WTC11 (cell line): ENCODE measurements around the gene INTS11.
"Not testable (repeated sequence)": the region's sequence is repeated elsewhere in the genome, so short reads cannot be mapped to it uniquely, and the experiment has no call there.

Experiments
- CTCF ChIP-seq: fragments of 200-600 bp; IDR thresholded peaks from 2 replicates; pipeline ENCODE4 v1.8.0; 2022; ENCODE audit warnings: antibody characterized with exemption
- E2F1 ChIP-seq: sonication (generic); formaldehyde crosslinking; IDR thresholded peaks from 2 replicates; pipeline ENCODE4 v1.8.0; 2022; ENCODE audit warnings: mild to moderate bottlenecking, missing genetic modification reagents
- E2F4 ChIP-seq: sonication (generic); formaldehyde crosslinking; IDR thresholded peaks from 2 replicates; pipeline ENCODE4 v1.8.1; 2022; ENCODE audit warnings: low read depth, mild to moderate bottlenecking, moderate library complexity, missing genetic modification reagents, borderline replicate concordance
- ELF4 ChIP-seq: sonication (generic); formaldehyde crosslinking; IDR thresholded peaks from 2 replicates; pipeline ENCODE4 v1.8.1; 2022; ENCODE audit warnings: low read depth, mild to moderate bottlenecking, moderate library complexity, missing genetic modification reagents
- ESRRA ChIP-seq: sonication (generic); formaldehyde crosslinking; IDR thresholded peaks from 2 replicates; pipeline ENCODE4 v1.8.1; 2022; ENCODE audit warnings: mild to moderate bottlenecking, missing genetic modification reagents, borderline replicate concordance
- MAX ChIP-seq: sonication (generic); formaldehyde crosslinking; IDR thresholded peaks from 2 replicates; pipeline ENCODE4 v1.8.0; 2022; ENCODE audit warnings: mild to moderate bottlenecking, missing genetic modification reagents
- NFE2L1 ChIP-seq: sonication (generic); formaldehyde crosslinking; IDR thresholded peaks from 2 replicates; pipeline ENCODE4 v1.8.1; 2023; ENCODE audit warnings: missing genetic modification reagents
- TCF7 ChIP-seq: sonication (generic); formaldehyde crosslinking; IDR thresholded peaks from 2 replicates; pipeline ENCODE4 v1.8.0; 2022; ENCODE audit warnings: mild to moderate bottlenecking, low read depth, missing genetic modification reagents, moderate library complexity
- TEAD1 ChIP-seq: sonication (generic); formaldehyde crosslinking; IDR thresholded peaks from 2 replicates; pipeline ENCODE4 v1.8.0; 2022; ENCODE audit warnings: mild to moderate bottlenecking, missing genetic modification reagents
- TEAD4 ChIP-seq: sonication (generic); formaldehyde crosslinking; IDR thresholded peaks from 2 replicates; pipeline ENCODE4 v1.8.0; 2022; ENCODE audit warnings: mild to moderate bottlenecking, missing genetic modification reagents
- TF ChIP-seq, protein P1 (sequence below): sonication (generic); formaldehyde crosslinking; IDR thresholded peaks from 2 replicates; pipeline ENCODE4 v1.8.1; 2023; ENCODE audit warnings: mild to moderate bottlenecking, missing genetic modification reagents, moderate library complexity
- TF ChIP-seq, protein P2 (sequence below): sonication (generic); formaldehyde crosslinking; IDR thresholded peaks from 2 replicates; pipeline ENCODE4 v1.8.1; 2022; ENCODE audit warnings: low read depth, missing genetic modification reagents, borderline replicate concordance
- TF ChIP-seq, protein P3 (sequence below): sonication (generic); formaldehyde crosslinking; IDR thresholded peaks from 2 replicates; pipeline ENCODE4 v1.8.1; 2023; ENCODE audit warnings: mild to moderate bottlenecking, missing genetic modification reagents, borderline replicate concordance
- TF ChIP-seq, protein P4 (sequence below): fragments of 250-450 bp; sonication (Bioruptor Pico); IDR thresholded peaks from 2 replicates; pipeline ENCODE4 v1.9.0; 2021; ENCODE audit warnings: mild to moderate bottlenecking

- TF ChIP-seq CTCF; TEAD1 (CRISPR knock-in tag); E2F1; NFE2L1 (CRISPR knock-in tag); ESRRA (CRISPR knock-in tag); E2F4 (CRISPR knock-in tag); ELF4 (CRISPR knock-in tag); TCF7 (CRISPR knock-in tag); MAX; TEAD4 (CRISPR knock-in tag): not testable (repeated sequence)
- TF ChIP-seq, protein P1, sequence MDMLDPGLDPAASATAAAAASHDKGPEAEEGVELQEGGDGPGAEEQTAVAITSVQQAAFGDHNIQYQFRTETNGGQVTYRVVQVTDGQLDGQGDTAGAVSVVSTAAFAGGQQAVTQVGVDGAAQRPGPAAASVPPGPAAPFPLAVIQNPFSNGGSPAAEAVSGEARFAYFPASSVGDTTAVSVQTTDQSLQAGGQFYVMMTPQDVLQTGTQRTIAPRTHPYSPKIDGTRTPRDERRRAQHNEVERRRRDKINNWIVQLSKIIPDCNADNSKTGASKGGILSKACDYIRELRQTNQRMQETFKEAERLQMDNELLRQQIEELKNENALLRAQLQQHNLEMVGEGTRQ (CRISPR knock-in tag): not testable (repeated sequence)
- TF ChIP-seq, protein P2, sequence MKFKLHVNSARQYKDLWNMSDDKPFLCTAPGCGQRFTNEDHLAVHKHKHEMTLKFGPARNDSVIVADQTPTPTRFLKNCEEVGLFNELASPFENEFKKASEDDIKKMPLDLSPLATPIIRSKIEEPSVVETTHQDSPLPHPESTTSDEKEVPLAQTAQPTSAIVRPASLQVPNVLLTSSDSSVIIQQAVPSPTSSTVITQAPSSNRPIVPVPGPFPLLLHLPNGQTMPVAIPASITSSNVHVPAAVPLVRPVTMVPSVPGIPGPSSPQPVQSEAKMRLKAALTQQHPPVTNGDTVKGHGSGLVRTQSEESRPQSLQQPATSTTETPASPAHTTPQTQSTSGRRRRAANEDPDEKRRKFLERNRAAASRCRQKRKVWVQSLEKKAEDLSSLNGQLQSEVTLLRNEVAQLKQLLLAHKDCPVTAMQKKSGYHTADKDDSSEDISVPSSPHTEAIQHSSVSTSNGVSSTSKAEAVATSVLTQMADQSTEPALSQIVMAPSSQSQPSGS (CRISPR knock-in tag): not testable (repeated sequence)
- TF ChIP-seq, protein P3, sequence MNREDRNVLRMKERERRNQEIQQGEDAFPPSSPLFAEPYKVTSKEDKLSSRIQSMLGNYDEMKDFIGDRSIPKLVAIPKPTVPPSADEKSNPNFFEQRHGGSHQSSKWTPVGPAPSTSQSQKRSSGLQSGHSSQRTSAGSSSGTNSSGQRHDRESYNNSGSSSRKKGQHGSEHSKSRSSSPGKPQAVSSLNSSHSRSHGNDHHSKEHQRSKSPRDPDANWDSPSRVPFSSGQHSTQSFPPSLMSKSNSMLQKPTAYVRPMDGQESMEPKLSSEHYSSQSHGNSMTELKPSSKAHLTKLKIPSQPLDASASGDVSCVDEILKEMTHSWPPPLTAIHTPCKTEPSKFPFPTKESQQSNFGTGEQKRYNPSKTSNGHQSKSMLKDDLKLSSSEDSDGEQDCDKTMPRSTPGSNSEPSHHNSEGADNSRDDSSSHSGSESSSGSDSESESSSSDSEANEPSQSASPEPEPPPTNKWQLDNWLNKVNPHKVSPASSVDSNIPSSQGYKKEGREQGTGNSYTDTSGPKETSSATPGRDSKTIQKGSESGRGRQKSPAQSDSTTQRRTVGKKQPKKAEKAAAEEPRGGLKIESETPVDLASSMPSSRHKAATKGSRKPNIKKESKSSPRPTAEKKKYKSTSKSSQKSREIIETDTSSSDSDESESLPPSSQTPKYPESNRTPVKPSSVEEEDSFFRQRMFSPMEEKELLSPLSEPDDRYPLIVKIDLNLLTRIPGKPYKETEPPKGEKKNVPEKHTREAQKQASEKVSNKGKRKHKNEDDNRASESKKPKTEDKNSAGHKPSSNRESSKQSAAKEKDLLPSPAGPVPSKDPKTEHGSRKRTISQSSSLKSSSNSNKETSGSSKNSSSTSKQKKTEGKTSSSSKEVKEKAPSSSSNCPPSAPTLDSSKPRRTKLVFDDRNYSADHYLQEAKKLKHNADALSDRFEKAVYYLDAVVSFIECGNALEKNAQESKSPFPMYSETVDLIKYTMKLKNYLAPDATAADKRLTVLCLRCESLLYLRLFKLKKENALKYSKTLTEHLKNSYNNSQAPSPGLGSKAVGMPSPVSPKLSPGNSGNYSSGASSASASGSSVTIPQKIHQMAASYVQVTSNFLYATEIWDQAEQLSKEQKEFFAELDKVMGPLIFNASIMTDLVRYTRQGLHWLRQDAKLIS (CRISPR knock-in tag): not testable (repeated sequence)
- TF ChIP-seq, protein P4, sequence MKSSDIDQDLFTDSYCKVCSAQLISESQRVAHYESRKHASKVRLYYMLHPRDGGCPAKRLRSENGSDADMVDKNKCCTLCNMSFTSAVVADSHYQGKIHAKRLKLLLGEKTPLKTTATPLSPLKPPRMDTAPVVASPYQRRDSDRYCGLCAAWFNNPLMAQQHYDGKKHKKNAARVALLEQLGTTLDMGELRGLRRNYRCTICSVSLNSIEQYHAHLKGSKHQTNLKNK: not testable (repeated sequence)
Observed at GRCh38 chr1:1316199-1316598, 8.3 kb downstream of the INTS11 start.
